Upper lobe of right lung (tissue), 1 donor: ENCODE results near the gene ANXA10. TPM values are rescaled to one million over a fixed set of nuclear protein-coding genes. Genes with fewer than 3 reads are reported as not detected.
"Not testable (repeated sequence)": the region's sequence is repeated elsewhere in the genome, so short reads cannot be mapped to it uniquely, and the experiment has no call there.

Source experiments
- ATAC-seq: fragments of 200-7000 bp; cut with Tn5 transposase; one replicate; pipeline ENCODE4 v1.9.1; 2020; ENCODE audit warnings: mild to moderate bottlenecking, moderate library complexity
- DNase-seq: peaks from one replicate; pipeline ENCODE4 v3.0.0-alpha.2; 2020
- H3K27ac ChIP-seq: fragments of 200-600 bp; one replicate; pipeline ENCODE4 v1.8.0; 2022
- H3K27me3 ChIP-seq: fragments of 200-600 bp; one replicate; pipeline ENCODE4 v1.8.0; 2022; ENCODE audit warnings: mild to moderate bottlenecking
- H3K36me3 ChIP-seq: fragments of 200-600 bp; one replicate; pipeline ENCODE4 v1.8.0; 2022
- H3K4me1 ChIP-seq: fragments of 200-600 bp; one replicate; pipeline ENCODE4 v1.8.0; 2022
- H3K4me3 ChIP-seq: fragments of 200-600 bp; one replicate; pipeline ENCODE4 v1.8.0; 2022; ENCODE audit warnings: mild to moderate bottlenecking
- H3K9me3 ChIP-seq: fragments of 200-600 bp; one replicate; pipeline ENCODE4 v1.8.0; 2022
- CTCF ChIP-seq: fragments of 200-600 bp; IDR thresholded peaks from one replicate; pipeline ENCODE4 v1.8.0; 2022; ENCODE audit warnings: antibody characterized with exemption
- intact Hi-C: fragments of 100-400 bp; cut with DNase I; formaldehyde crosslinking; loops from one replicate; pipeline ENCODE4 v1.11.0; 2022
- total RNA-seq: library from RNA; stranded (reverse); fragmentation: NEBNext Ultra II Directional; extraction: Animal tissue kit (Norgen Biotek cat#: 25700); gene quantifications from one replicate; pipeline ENCODE4 v1.2.1, GENCODE V29; 2021
- donor health status: DM: no; HTN: yes; CAD: no; lungs with severe emphysema.

The ANXA10 gene
- total RNA-seq, 1 donor from 2014 or later: not detected

GRCh38 chr4:168129046-168129772 is 36.9 kb downstream of the ANXA10 start:
- intact Hi-C loops: no loop called here
- no peak for DNase-seq
- H3K9me3 ChIP-seq: no peaks in the 10 kb centered on the region
- ATAC-seq: no peak
- no peak for TF ChIP-seq CTCF
- H3K27ac ChIP-seq: no peak overlapping the region
- H3K4me3 ChIP-seq: no peak overlapping the region
- no peaks in the 10 kb centered on the region for H3K36me3 ChIP-seq
- no peaks in the 10 kb centered on the region for H3K4me1 ChIP-seq
- H3K27me3 ChIP-seq: no peaks in the 10 kb centered on the region

GRCh38 chr4:168129802-168130201 is 37.5 kb downstream of the ANXA10 start:
- no peak for TF ChIP-seq CTCF
- intact Hi-C loops: no loop called here

GRCh38 chr4:168131196-168131595 is 38.9 kb downstream of the ANXA10 start:
- no peak for ATAC-seq
- Histone ChIP-seq H3K4me3 (no peak overlapping the region), H3K4me1 (no peaks in the 10 kb centered on the region), H3K36me3 (no peaks in the 10 kb centered on the region), H3K27me3 (no peaks in the 10 kb centered on the region), H3K9me3 (no peaks in the 10 kb centered on the region), H3K27ac (no peak overlapping the region)
- no peak for DNase-seq
- intact Hi-C loops: no loop called here
- TF ChIP-seq CTCF: no peak

More at GRCh38 chr4:168129802-168130201, 37.5 kb downstream of the ANXA10 start:
- H3K27me3 ChIP-seq: no peaks in the 10 kb centered on the region
- no peaks in the 10 kb centered on the region for H3K4me1 ChIP-seq
- DNase-seq: no peak
- H3K9me3 ChIP-seq: no peaks in the 10 kb centered on the region
- no peaks in the 10 kb centered on the region for H3K36me3 ChIP-seq
- H3K4me3 ChIP-seq: no peak overlapping the region
- ATAC-seq: no peak
- no peak overlapping the region for H3K27ac ChIP-seq

GRCh38 chr4:168134651-168135050 is 42.3 kb downstream of the ANXA10 start:
- H3K36me3 ChIP-seq: no peaks in the 10 kb centered on the region
- no peaks in the 10 kb centered on the region for H3K4me1 ChIP-seq
- no peaks in the 10 kb centered on the region for H3K9me3 ChIP-seq
- H3K27me3 ChIP-seq: no peaks in the 10 kb centered on the region
- no peak for ATAC-seq
- DNase-seq: no peak
- intact Hi-C loops: no loop called here
- no peak overlapping the region for H3K4me3 ChIP-seq
- H3K27ac ChIP-seq: no peak overlapping the region
- no peak for TF ChIP-seq CTCF

- H3K4me3 ChIP-seq, DNase-seq, intact Hi-C loops, H3K27ac ChIP-seq, ATAC-seq, H3K27me3 ChIP-seq, H3K36me3 ChIP-seq, H3K4me1 ChIP-seq, H3K9me3 ChIP-seq: not testable (repeated sequence)
Measured at GRCh38 chr4:168135860-168136259, 43.5 kb downstream of the ANXA10 start.

- H3K36me3 ChIP-seq, H3K9me3 ChIP-seq, H3K4me1 ChIP-seq, ATAC-seq, DNase-seq, H3K27me3 ChIP-seq, intact Hi-C loops, H3K4me3 ChIP-seq, H3K27ac ChIP-seq: not testable (repeated sequence)
Measured at GRCh38 chr4:168137695-168138094, 45.4 kb downstream of the ANXA10 start.

GRCh38 chr4:168138143-168138542 is 45.8 kb downstream of the ANXA10 start:
- ATAC-seq: no peak
- no peaks in the 10 kb centered on the region for H3K36me3 ChIP-seq
- no peak for TF ChIP-seq CTCF
- H3K27me3 ChIP-seq: no peaks in the 10 kb centered on the region
- no peaks in the 10 kb centered on the region for H3K4me1 ChIP-seq
- no peak overlapping the region for H3K4me3 ChIP-seq
- no peak overlapping the region for H3K27ac ChIP-seq
- no peak for DNase-seq
- H3K9me3 ChIP-seq: no peaks in the 10 kb centered on the region
- intact Hi-C loops: no loop called here
